Mesendoderm (in vitro differentiated cells): ENCODE data around the gene PCK2.

Experiments
- DNase-seq: peaks from one replicate; pipeline ENCODE4 v3.0.0; 2013
- H2AK5ac ChIP-seq: 2 replicates; pipeline ENCODE4 v1.6.1; 2013; ENCODE audit warnings: low read length, inconsistent platforms
- H2BK120ac ChIP-seq: 2 replicates; pipeline ENCODE4 v1.6.1; 2013; ENCODE audit warnings: low read depth, mild to moderate bottlenecking, low read length, moderate library complexity, mixed read lengths
- H2BK15ac ChIP-seq: replicated peaks from 2 replicates; pipeline ENCODE4 v1.6.1; 2013; ENCODE audit warnings: low read depth, mild to moderate bottlenecking, moderate library complexity
- H2BK5ac ChIP-seq: 2 replicates; pipeline ENCODE4 v1.6.1; 2013; ENCODE audit warnings: low read length, inconsistent platforms
- H3K18ac ChIP-seq: 2 replicates; pipeline ENCODE4 v1.6.1; 2013; ENCODE audit warnings: mild to moderate bottlenecking, low read length, mixed read lengths
- H3K23ac ChIP-seq: one replicate; pipeline ENCODE4 v1.6.1; 2013; ENCODE audit warnings: low read length
- H3K27ac ChIP-seq: 2 replicates; pipeline ENCODE4 v1.5.1; 2013; ENCODE audit warnings: low read depth, mild to moderate bottlenecking, inconsistent platforms, low read length, moderate library complexity
- H3K27me3 ChIP-seq: 2 replicates; pipeline ENCODE4 v1.6.1; 2013; ENCODE audit warnings: low read length, control low read depth, mild to moderate bottlenecking, inconsistent platforms; ENCODE audit not compliant: insufficient read depth, poor library complexity
- H3K36me3 ChIP-seq: 2 replicates; pipeline ENCODE4 v1.6.1; 2013; ENCODE audit warnings: low read length, inconsistent platforms; ENCODE audit not compliant: control insufficient read depth, insufficient read depth
- H3K4ac ChIP-seq: one replicate; pipeline ENCODE4 v1.6.1; 2013; ENCODE audit warnings: low read depth, mild to moderate bottlenecking, low read length, moderate library complexity
- H3K4me1 ChIP-seq: 2 replicates; pipeline ENCODE4 v1.6.1; 2013; ENCODE audit warnings: low read depth, low read length, inconsistent platforms; ENCODE audit not compliant: control insufficient read depth
- H3K4me2 ChIP-seq: 2 replicates; pipeline ENCODE4 v1.6.1; 2013; ENCODE audit warnings: low read length
- H3K4me3 ChIP-seq: 2 replicates; pipeline ENCODE4 v1.5.1; 2013; ENCODE audit warnings: mild to moderate bottlenecking, low read length
- H3K56ac ChIP-seq: one replicate; pipeline ENCODE4 v1.6.1; 2013; ENCODE audit warnings: low read length
- H3K79me1 ChIP-seq: 2 replicates; pipeline ENCODE4 v1.6.1; 2013; ENCODE audit warnings: low read length, inconsistent platforms
- H3K79me2 ChIP-seq: 2 replicates; pipeline ENCODE4 v1.6.1; 2013; ENCODE audit warnings: mild to moderate bottlenecking, low read length; ENCODE audit not compliant: control insufficient read depth, insufficient read depth
- H3K9ac ChIP-seq: 2 replicates; pipeline ENCODE4 v1.6.1; 2013; ENCODE audit warnings: low read length, inconsistent platforms
- H4K5ac ChIP-seq: one replicate; pipeline ENCODE4 v1.6.1; 2013; ENCODE audit warnings: low read length
- H4K8ac ChIP-seq: one replicate; pipeline ENCODE4 v1.6.1; 2013; ENCODE audit warnings: low read depth, mild to moderate bottlenecking, control low read depth, low read length, moderate library complexity
- WGBS: extraction: QIAGEN DNeasy Blood & Tissue Kit; methylation state at CpG from one replicate; pipeline ENCODE4 v1.1.7; 2013; ENCODE audit warnings: low lambda C conversion rate, missing lambda C conversion rate; ENCODE audit not compliant: insufficient coverage; ENCODE audit errors: extremely low coverage; 5-methylcytosine and 5-hydroxymethylcytosine counted together

Gene PCK2

DNA sequence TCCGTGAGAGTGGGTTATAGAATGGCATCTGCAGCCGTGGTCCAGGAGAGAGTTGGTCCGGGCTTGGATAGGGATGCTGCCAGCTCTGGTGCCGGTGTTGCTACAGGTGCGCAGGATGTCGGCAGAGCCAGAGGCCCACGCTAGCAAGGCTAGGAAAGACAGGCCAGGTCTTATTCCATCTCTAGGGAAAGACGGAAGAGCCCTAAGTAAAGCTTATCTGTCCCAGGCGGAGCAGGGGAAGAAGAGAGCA, 41.4 kb downstream of the PCK2 start:
- peak overlapping the region; percentile 65 for H3K4me2 ChIP-seq
- H3K4ac ChIP-seq: no peak overlapping the region
- no peaks in the 10 kb centered on the region for H3K27me3 ChIP-seq
- H3K79me2 ChIP-seq: peaks cover 9% of the 10 kb centered on the region
- H4K5ac ChIP-seq: no peak overlapping the region
- no peak for DNase-seq
- peaks cover 5% of the 10 kb centered on the region for H3K36me3 ChIP-seq
- no peak overlapping the region for H3K18ac ChIP-seq
- peak overlapping the region; percentile 55 for H3K9ac ChIP-seq
- H3K23ac ChIP-seq: no peak overlapping the region
- H3K56ac ChIP-seq: peak overlapping the region; percentile 83
- H2AK5ac ChIP-seq: no peak overlapping the region
- no CpG with 5 or more reads among the region's 9 CpGs for WGBS
- peak overlapping the region; percentile 26 for H3K4me3 ChIP-seq
- peaks cover 7% of the 10 kb centered on the region for H3K79me1 ChIP-seq
- H4K8ac ChIP-seq: no peak overlapping the region
- no peak overlapping the region for H2BK5ac ChIP-seq
- H2BK15ac ChIP-seq: no peak overlapping the region
- H2BK120ac ChIP-seq: no peak overlapping the region
- peaks cover 4% of the 10 kb centered on the region for H3K4me1 ChIP-seq
- H3K27ac ChIP-seq: no peak overlapping the region

- no CpG with 5 or more reads among the region's 75 CpGs for WGBS
- no peak within 1 kb of the TSS for H3K27ac ChIP-seq
- no peak within 1 kb of the TSS for H2BK120ac ChIP-seq
These were observed 41.9 kb downstream of the PCK2 start, which contains the start of gene PSME1 for GRCh38 chr14:24135834-24136683. Gene PSME1, plus strand, starts transcription at chr14:24136194. Its CDS starts 69 bp downstream, at chr14:24136263.

GRCh38 chr14:24136684-24137528, 42.8 kb downstream of the PCK2 start:
- H3K79me1 ChIP-seq: peaks cover 9% of the 10 kb centered on the region
- H3K23ac ChIP-seq: no peak overlapping the region
- H3K18ac ChIP-seq: no peak overlapping the region
- no peaks in the 10 kb centered on the region for H3K27me3 ChIP-seq
- peaks cover 13% of the 10 kb centered on the region for H3K79me2 ChIP-seq
- peaks cover 4% of the 10 kb centered on the region for H3K4me1 ChIP-seq
- H3K4me2 ChIP-seq: peak overlapping the region; percentile 48
- peak overlapping the region; percentile 87 for H3K56ac ChIP-seq
- H2BK15ac ChIP-seq: no peak overlapping the region
- peaks cover 5% of the 10 kb centered on the region for H3K36me3 ChIP-seq
- no peak overlapping the region for H4K8ac ChIP-seq
- H3K27ac ChIP-seq: no peak overlapping the region
- H3K9ac ChIP-seq: peak overlapping the region; percentile 85
- no peak overlapping the region for H2AK5ac ChIP-seq
- no peak overlapping the region for H2BK120ac ChIP-seq
- no peak overlapping the region for H4K5ac ChIP-seq
- H2BK5ac ChIP-seq: no peak overlapping the region
- no CpG with 5 or more reads among the region's 13 CpGs for WGBS
- DNase-seq: no peak
- H3K4ac ChIP-seq: no peak overlapping the region
- no peak overlapping the region for H3K4me3 ChIP-seq

More at GRCh38 chr14:24135834-24136683, 41.9 kb downstream of the PCK2 start, which contains the start of gene PSME1:
- no peak within 1 kb of the TSS for H4K5ac ChIP-seq
- peaks cover 13% of the 10 kb centered on the region for H3K79me2 ChIP-seq
- peak within 1 kb of the TSS; percentile 43 for H3K4ac ChIP-seq
- H3K4me1 ChIP-seq: peaks cover 4% of the 10 kb centered on the region
- H2AK5ac ChIP-seq: no peak within 1 kb of the TSS
- peaks cover 9% of the 10 kb centered on the region for H3K79me1 ChIP-seq
- H3K4me2 ChIP-seq: peak within 1 kb of the TSS; percentile 65
- H3K4me3 ChIP-seq: peak within 1 kb of the TSS; percentile 72
- peak within 1 kb of the TSS; percentile 21 for H3K18ac ChIP-seq
- no peaks in the 10 kb centered on the region for H3K27me3 ChIP-seq
- H3K56ac ChIP-seq: peak within 1 kb of the TSS; percentile 87
- peak within 1 kb of the TSS; percentile 85 for H3K9ac ChIP-seq
- H3K23ac ChIP-seq: peak within 1 kb of the TSS; percentile 31
- H4K8ac ChIP-seq: no peak within 1 kb of the TSS
- H2BK5ac ChIP-seq: no peak within 1 kb of the TSS
- peak; percentile 87 for DNase-seq
- no peak within 1 kb of the TSS for H2BK15ac ChIP-seq
- peaks cover 5% of the 10 kb centered on the region for H3K36me3 ChIP-seq

GRCh38 chr14:24137529-24138395, 43.7 kb downstream of the PCK2 start:
- H2BK15ac ChIP-seq: no peak overlapping the region
- H2BK120ac ChIP-seq: no peak overlapping the region
- no peak overlapping the region for H3K18ac ChIP-seq
- no peak overlapping the region for H3K23ac ChIP-seq
- no CpG with 5 or more reads among the region's 8 CpGs for WGBS
- no peaks in the 10 kb centered on the region for H3K27me3 ChIP-seq
- no peak overlapping the region for H3K56ac ChIP-seq
- H4K8ac ChIP-seq: no peak overlapping the region
- H4K5ac ChIP-seq: no peak overlapping the region
- H3K4me1 ChIP-seq: peaks cover 4% of the 10 kb centered on the region
- H3K79me2 ChIP-seq: peaks cover 13% of the 10 kb centered on the region
- peaks cover 9% of the 10 kb centered on the region for H3K79me1 ChIP-seq
- H3K4ac ChIP-seq: no peak overlapping the region
- H3K4me3 ChIP-seq: no peak overlapping the region
- no peak overlapping the region for H3K4me2 ChIP-seq
- no peak overlapping the region for H2BK5ac ChIP-seq
- DNase-seq: no peak
- no peak overlapping the region for H3K27ac ChIP-seq
- H3K9ac ChIP-seq: no peak overlapping the region
- H2AK5ac ChIP-seq: no peak overlapping the region
- peaks cover 5% of the 10 kb centered on the region for H3K36me3 ChIP-seq

DNA sequence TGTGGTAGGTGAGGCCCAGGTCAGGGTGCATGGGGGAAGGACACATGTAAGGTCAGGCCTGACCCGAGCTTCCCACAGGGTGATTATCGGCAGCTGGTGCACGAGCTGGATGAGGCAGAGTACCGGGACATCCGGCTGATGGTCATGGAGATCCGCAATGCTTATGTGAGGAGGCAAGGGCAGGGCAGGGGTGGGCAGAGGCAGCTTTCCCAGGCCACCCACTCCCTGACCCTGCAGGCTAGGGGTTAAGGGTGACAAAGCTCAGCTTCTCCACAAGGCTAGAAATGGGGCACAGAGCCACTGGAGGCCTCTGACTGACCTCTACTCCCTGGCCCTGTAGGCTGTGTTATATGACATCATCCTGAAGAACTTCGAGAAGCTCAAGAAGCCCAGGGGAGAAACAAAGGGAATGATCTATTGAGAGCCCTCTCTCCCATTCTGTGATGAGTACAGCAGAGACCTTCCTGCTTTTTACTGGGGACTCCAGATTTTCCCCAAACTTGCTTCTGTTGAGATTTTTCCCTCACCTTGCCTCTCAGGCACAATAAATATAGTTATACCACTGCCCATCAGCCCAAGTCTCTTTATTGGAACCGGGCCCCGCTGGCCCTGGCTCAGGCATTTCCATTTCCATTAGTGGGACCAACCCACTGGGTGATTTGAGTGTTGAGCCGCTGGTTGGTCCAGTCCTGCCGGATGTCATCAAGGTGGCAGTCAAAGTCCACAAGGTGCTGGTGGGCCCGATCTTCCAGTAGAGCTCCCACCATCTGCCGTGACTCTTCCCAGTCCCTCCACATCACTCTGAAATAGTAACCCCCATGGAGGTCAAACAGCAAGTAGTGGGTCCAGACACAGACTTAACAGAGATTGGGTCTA, 44.5 kb downstream of the PCK2 start:
- Histone ChIP-seq H3K4me2 (no peak overlapping the region), H3K4ac (no peak overlapping the region), H3K4me3 (no peak overlapping the region), H2BK5ac (no peak overlapping the region), H4K8ac (no peak overlapping the region), H3K79me2 (peaks cover 13% of the 10 kb centered on the region), H2BK15ac (no peak overlapping the region), H4K5ac (no peak overlapping the region), H3K27ac (no peak overlapping the region), H3K79me1 (peaks cover 9% of the 10 kb centered on the region), H3K9ac (no peak overlapping the region), H3K23ac (no peak overlapping the region), H3K18ac (no peak overlapping the region), H3K36me3 (peaks cover 5% of the 10 kb centered on the region), H2BK120ac (no peak overlapping the region), H3K56ac (no peak overlapping the region), H3K27me3 (no peaks in the 10 kb centered on the region), H3K4me1 (peaks cover 4% of the 10 kb centered on the region), H2AK5ac (no peak overlapping the region)
- WGBS: no CpG with 5 or more reads among the region's 13 CpGs
- DNase-seq: no peak
